A673 (cell line): Measurements from ENCODE around the gene GALNT14.

Source experiments
- CTCF ChIP-seq: fragments of 300-800, 200-600 bp; sonication (generic); conservative IDR thresholded peaks from 2 replicates; pipeline ENCODE4 v1.5.1; 2017; ENCODE audit warnings: low read depth, mild to moderate bottlenecking, antibody characterized with exemption, low read length, moderate library complexity, mixed read lengths
- EZH2 ChIP-seq: fragments of 200-600 bp; sonication (generic); IDR thresholded peaks from 2 replicates; pipeline ENCODE4 v1.6.1; 2017; ENCODE audit warnings: borderline replicate concordance, low read depth, mild to moderate bottlenecking, mixed read lengths, antibody characterized with exemption, low read length; ENCODE audit not compliant: poor library complexity, severe bottlenecking

- TF ChIP-seq CTCF (no peak), EZH2 (no peak)
Measured at GRCh38 chr2:30997979-30998378, 140.3 kb downstream of the GALNT14 start.
